GM23248 (cell line): Measurements from ENCODE around the gene ADSS1.

Experiments
- EZH2 ChIP-seq: fragments of 200-600 bp; sonication (generic); IDR thresholded peaks from 2 replicates; pipeline ENCODE4 v1.6.1; 2018; ENCODE audit warnings: antibody characterized with exemption, mild to moderate bottlenecking; ENCODE audit not compliant: insufficient read depth, poor library complexity, severe bottlenecking
- EZH2phosphoT487 ChIP-seq: fragments of 200-600 bp; sonication (generic); IDR thresholded peaks from 2 replicates; pipeline ENCODE4 v1.6.1; 2018; ENCODE audit warnings: antibody characterized with exemption, moderate library complexity, mild to moderate bottlenecking, low read depth; ENCODE audit not compliant: insufficient read depth

- TF ChIP-seq EZH2: no peak
- no peak for TF ChIP-seq EZH2phosphoT487
Measured at GRCh38 chr14:104682107-104682593, 41.9 kb upstream of the ADSS1 start.
